NCI-H2081 (cell line): Measurements from ENCODE around the gene GALNT14.

ENCODE experiments used
- DNase-seq, 2 experiments: peaks; one replicate each; lab custom pipeline; 2025; lab: John Stamatoyannopoulos, UW

GALNT14 gene

DNA sequence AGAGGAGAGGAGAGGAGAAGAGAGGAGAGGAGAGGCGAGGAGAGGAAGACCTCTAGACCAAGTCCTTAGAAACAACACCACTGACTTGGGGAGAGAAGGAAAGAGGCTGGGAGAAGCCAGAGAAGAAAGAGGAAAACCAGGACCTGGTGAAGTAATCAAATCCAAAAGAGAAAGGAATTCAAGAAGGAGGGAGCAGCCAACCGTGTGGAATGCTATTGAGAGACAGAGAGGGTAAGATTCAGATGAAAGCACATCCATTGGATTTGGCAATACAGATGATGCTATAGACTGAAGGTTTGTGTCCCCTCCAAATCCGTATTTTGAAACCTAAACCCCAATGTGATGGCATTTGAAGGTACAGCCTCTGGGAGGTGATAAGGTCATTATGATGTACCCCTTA lies 50.7 kb downstream of the GALNT14 start:
- no peak for DNase-seq

GRCh38 chr2:31086590-31086989 lies 51.6 kb downstream of the GALNT14 start:
- DNase-seq = no peak

DNA sequence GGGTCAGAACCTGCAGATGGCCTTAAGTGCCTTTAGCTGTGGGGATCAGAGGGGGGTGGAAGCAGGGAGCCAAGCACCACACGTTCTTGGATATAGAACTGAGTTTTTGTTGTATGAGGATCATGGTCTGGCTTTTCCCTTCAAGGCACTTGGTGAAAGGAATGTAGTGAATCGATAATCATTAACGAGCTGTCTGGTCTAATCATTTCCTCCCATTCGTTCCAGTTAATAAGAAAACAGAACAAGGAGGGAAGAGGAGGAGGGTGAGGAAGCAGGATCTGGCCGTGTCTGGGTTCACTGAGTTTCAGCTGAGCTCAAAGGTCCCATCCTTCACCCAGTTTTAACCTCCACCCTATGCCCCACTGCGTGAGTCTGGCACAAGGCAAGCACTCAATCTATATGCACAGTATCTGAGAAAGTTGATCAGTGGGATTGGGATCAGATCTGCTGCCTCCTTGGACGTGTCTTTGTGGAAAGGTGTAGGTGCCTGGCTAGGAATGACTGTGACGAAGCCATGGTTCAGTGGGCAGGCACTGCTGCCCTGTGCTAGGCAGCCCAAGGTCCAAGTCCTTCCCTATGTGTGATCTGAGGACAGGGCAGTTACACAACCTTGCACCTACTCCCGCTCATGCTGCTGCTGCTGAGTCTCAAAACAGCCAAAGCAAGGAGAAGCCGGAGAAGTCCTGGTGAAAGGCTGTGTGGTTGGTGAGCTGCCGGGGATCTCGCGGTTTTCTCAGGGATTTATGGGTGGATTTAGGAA lies 54.8 kb downstream of the GALNT14 start:
- no peak for DNase-seq

DNA sequence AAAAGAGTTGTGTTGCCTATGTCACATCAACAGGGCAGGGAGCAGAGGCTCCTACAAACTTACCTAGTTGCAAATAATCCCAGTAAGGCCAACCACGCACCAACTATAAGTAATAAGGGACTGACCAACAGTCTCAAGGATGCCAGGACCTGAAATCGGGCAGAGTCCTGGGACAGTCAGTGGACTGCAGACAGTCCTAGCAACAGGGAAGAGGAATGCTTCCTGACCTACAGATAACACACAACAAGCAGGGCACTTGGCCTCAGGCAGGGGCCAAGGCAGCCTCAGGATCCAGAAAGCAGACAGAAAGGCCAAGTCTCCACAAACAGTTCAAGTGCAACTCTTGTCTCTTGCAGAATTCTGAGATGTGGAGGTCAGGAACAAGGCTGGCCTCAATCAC lies 56.2 kb downstream of the GALNT14 start:
- DNase-seq = no peak

DNA sequence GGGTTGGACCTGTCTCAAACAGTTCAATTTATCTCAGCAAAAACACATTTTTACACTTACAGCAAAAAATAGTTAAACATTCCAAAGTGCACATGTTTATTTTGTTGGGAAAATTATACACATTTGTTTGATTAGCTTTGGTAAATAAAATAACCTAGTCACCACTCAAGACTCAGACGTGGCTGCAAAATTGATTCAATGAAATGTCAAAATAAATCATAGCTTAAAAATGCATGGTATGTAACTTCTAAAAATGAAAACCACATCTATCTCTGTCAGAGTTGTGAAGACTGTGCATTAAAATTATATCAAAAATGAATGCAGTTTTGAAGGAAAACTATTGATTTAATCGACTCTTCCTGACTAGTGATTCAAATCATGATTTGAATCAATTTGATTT lies 56.7 kb downstream of the GALNT14 start:
- no peak for DNase-seq

- DNase-seq = no peak
These were observed 57.9 kb downstream of the GALNT14 start for GRCh38 chr2:31080361-31080760.

- no peak for DNase-seq
These were observed 58.6 kb downstream of the GALNT14 start for GRCh38 chr2:31079665-31080064.

GRCh38 chr2:31078579-31079105 lies 59.6 kb downstream of the GALNT14 start:
- no peak for DNase-seq

DNA sequence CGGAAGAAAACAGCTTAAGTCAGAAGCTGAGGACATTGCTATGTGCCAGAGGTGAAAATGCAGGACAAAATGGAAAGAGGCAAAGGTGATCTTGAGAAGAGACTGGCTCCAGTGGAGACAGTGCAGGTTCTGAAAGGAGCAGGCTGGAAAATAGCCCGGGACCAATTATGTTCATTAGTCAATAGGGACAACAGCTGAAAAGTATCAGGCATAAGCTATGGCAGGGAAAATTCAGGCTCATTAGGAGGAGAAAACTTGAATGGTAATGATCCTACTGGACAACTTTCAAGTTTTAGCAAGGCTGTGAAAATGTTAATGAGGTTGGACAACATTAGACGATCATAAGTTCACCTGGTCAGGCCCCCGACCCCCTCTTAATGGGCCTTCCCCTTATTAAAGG lies 60.2 kb downstream of the GALNT14 start:
- DNase-seq = no peak

- DNase-seq = no peak
These were observed 62.2 kb downstream of the GALNT14 start for GRCh38 chr2:31075941-31076590.

GRCh38 chr2:31075431-31075830 lies 62.8 kb downstream of the GALNT14 start:
- DNase-seq = no peak

GRCh38 chr2:31071741-31072140 lies 66.5 kb downstream of the GALNT14 start:
- no peak for DNase-seq

GRCh38 chr2:31070339-31071125 lies 67.7 kb downstream of the GALNT14 start:
- DNase-seq = no peak

GRCh38 chr2:31069643-31070325 lies 68.5 kb downstream of the GALNT14 start:
- DNase-seq = no peak

GRCh38 chr2:31067259-31067658 lies 71.0 kb downstream of the GALNT14 start:
- DNase-seq = no peak

DNA sequence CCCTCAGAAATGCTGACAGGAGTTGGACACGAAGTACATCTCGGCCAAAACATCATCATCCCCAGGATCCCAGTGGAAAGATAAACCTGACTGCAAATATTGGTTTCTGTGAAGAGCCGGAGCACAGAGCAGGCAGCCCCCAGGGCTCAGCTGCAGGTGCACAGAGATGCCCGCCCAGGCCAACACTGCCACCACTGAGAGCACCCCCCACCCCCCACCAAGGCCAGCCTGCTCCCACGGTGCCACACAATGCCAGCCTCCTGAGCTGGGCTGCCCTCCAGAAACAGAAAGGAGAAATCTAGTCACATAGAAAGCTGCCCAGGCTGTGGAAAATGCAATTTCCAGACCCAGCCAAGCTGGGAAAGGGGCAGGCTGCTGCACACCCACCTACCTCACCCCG lies 71.7 kb downstream of the GALNT14 start:
- no peak for DNase-seq

- DNase-seq = no peak
These were observed 72.2 kb downstream of the GALNT14 start for GRCh38 chr2:31066086-31066485.

- DNase-seq = no peak
These were observed 72.9 kb downstream of the GALNT14 start for GRCh38 chr2:31065356-31065755.

DNA sequence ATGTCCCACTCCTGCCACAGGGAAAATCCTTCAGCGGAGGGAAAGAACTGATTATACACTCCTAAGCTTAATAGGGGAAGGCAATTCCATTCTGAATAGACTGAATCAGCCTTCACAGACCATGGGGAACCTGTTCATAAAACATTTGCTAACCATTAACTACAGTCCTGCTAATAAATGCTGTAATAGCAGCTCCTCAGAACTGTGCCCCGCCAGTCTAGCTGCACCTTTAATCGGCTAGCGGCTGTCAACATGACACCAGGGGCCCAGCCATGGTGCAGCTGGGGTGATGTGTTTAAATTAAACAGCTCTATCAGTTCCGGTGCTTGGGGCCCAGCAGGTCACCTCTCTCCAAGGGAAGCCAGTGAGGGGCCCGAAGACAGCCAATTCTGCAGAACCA lies 77.8 kb downstream of the GALNT14 start:
- no peak for DNase-seq

DNA sequence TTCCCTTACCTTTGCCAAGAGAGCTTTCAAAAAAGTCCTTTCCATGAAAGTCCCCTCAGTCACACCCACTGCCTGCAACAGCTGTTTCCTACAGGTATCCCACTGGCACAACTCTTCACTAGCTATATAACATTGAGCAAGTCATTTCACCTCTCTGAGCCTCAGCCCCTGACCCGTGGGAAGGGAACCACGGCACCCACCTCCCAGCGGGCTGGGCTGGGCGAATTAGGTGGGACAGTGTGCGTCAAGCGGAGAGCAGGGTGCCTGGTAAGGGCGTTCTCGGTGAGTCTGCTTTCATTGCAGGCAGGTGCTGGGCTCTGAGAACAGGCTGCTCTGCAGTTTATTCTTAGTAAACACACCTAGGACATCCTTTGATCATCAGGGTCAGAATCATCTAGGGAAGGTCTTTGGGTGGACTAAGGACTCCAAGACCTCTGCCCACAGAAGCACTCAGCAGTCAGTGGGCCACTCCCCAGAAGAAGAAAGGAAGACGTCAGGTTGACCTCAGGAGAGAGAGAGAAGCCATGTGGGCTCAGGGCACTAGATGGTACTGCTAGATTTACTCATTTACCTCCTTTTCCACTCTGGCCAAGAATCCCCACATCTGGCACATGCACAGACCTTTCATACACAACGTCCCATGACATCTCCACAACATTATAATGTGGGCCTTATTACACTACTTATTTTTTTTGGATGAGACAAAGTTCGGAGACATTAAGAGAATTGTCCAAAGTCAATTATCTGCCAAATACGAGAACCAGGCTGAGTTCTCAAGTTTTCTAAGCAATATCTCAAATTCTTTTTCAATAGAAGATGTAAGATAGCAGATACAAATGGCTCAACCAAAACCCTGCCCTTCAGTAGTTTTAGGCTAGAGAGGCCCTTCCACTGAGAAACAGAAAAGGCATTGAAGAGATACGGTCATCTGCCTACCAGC lies 79.9 kb downstream of the GALNT14 start:
- DNase-seq = no peak

GRCh38 chr2:31057691-31058090 lies 80.5 kb downstream of the GALNT14 start:
- DNase-seq = no peak
